WERI-Rb-1 (cell line): ENCODE data around the gene UBE2N.
"Not testable (repeated sequence)": the region's sequence is repeated elsewhere in the genome, so short reads cannot be mapped to it uniquely, and the experiment has no call there.

Experiments used
- DNase-seq: peaks from one replicate; pipeline ENCODE4 v3.0.0-alpha.2; 2020
- H3K27ac ChIP-seq: fragments of 250-450 bp; sonication (Bioruptor Pico); 2 replicates; pipeline ENCODE4 v1.5.1; 2020; ENCODE audit warnings: mild to moderate bottlenecking, moderate library complexity
- H3K27me3 ChIP-seq: fragments of 250-450 bp; sonication (Bioruptor Pico); 2 replicates; pipeline ENCODE4 v1.5.1; 2021; ENCODE audit warnings: mild to moderate bottlenecking, low read depth, moderate library complexity; ENCODE audit not compliant: insufficient read depth, severe bottlenecking
- H3K36me3 ChIP-seq: fragments of 250-450 bp; sonication (Bioruptor Pico); 2 replicates; pipeline ENCODE4 v1.5.1; 2020; ENCODE audit warnings: mild to moderate bottlenecking, moderate library complexity
- H3K4me3 ChIP-seq: 2 replicates; pipeline ENCODE4 v1.5.1; 2011; ENCODE audit warnings: low read depth, mild to moderate bottlenecking, control low read depth, low read length
- H3K9me3 ChIP-seq: fragments of 250-450 bp; sonication (Bioruptor Pico); 2 replicates; pipeline ENCODE4 v1.5.1; 2021; ENCODE audit warnings: mild to moderate bottlenecking, moderate library complexity; ENCODE audit not compliant: severe bottlenecking
- TF ChIP-seq, protein P1 (sequence below): IDR thresholded peaks from 2 replicates; pipeline ENCODE4 v1.5.1; 2011; ENCODE audit warnings: low read depth, mild to moderate bottlenecking, control low read depth, inconsistent platforms, low read length

UBE2N gene

DNA sequence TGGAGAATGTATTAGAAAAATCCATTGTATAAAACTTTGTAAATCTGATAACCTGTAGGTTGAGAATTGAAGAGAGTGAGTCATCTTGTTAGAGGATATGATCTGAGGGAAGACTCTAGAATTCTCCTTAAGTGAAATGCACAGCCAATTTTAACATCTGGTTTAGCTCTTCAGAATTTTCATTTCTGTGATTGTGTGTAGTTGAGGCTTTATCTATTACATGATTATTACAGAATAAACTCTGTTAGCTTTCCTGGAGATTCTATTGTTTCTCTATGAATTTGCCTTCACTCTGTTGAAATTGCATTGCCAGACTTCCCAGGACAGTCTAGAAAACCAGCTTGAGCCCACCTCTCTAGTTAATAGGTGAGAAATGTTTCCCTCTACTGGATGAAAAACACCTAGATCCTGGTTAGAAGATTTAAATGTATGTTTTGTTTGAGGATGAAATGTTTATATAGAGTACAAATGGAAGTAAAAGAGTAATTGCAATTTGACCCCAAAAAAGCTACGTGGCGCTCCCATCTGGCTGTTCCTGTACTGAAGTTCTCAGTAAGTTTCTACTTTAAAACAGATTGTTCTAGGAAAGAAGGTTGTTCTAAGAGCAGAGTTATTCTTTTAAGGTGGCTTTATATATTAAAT lies 61.1 kb downstream of the UBE2N start:
- Histone ChIP-seq H3K4me3 (peak overlapping the region; percentile 94), H3K9me3 (no peaks in the 10 kb centered on the region), H3K36me3 (peaks cover 18% of the 10 kb centered on the region), H3K27me3 (no peaks in the 10 kb centered on the region), H3K27ac (no peak overlapping the region)
- DNase-seq, result no peak
- TF ChIP-seq, protein P1, sequence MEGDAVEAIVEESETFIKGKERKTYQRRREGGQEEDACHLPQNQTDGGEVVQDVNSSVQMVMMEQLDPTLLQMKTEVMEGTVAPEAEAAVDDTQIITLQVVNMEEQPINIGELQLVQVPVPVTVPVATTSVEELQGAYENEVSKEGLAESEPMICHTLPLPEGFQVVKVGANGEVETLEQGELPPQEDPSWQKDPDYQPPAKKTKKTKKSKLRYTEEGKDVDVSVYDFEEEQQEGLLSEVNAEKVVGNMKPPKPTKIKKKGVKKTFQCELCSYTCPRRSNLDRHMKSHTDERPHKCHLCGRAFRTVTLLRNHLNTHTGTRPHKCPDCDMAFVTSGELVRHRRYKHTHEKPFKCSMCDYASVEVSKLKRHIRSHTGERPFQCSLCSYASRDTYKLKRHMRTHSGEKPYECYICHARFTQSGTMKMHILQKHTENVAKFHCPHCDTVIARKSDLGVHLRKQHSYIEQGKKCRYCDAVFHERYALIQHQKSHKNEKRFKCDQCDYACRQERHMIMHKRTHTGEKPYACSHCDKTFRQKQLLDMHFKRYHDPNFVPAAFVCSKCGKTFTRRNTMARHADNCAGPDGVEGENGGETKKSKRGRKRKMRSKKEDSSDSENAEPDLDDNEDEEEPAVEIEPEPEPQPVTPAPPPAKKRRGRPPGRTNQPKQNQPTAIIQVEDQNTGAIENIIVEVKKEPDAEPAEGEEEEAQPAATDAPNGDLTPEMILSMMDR, result no peak

DNA sequence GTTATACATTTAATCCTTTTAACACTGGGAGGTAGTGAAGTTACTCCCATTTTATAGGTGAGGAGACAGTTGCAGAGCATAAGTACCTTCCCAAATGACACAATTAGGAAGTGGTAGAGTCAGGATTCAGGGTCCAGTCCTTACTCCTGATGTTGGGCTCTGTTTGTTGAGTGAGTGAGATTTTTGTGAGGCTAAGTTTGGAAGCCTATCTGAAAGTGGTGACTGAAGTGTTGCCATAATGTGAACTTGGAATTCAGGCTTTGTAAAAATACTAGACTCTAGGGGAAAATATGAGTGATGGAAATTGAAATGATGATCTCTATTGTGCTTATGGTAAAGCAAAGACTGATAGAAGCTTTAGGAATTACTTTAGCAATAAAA lies 61.8 kb downstream of the UBE2N start:
- no peak overlapping the region for H3K27ac ChIP-seq
- no peaks in the 10 kb centered on the region for H3K27me3 ChIP-seq
- TF ChIP-seq, protein P1, result no peak
- H3K4me3 ChIP-seq, result peak overlapping the region; percentile 94
- H3K9me3 ChIP-seq, result no peaks in the 10 kb centered on the region
- no peak for DNase-seq
- peaks cover 13% of the 10 kb centered on the region for H3K36me3 ChIP-seq

DNA sequence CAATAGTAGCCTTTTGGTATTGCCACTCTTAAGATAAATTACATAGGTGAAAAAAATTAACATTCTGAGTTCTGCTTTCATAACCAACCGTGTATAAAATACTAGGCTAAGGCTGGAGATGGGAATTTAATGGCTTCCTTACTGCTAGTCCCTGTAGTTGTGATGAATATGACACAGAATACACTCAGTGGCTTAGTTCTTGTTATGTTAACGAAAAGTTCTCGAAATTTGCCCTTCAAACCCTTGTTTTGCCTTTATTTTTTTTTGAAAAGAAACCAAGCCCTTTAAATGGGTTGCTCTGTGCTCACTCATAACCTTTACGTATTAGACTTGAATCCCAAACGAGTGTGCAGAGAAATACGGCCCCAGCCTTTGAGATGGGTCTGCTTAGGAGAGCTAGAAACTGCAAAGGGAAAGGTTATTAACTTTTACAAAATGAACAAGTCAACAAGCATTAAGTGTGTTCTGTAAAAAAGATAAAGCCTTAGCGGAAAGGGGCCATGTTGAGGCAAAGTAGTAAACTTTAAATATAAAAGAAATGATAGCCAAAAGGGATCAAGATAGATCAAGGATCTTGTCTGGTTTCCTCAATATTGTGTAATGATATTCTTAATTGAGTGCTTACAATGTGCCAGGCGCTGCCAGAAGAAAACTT lies 62.3 kb downstream of the UBE2N start:
- Histone ChIP-seq H3K4me3 (peak overlapping the region; percentile 94), H3K9me3 (no peaks in the 10 kb centered on the region), H3K27me3 (no peaks in the 10 kb centered on the region), H3K27ac (peak overlapping the region; percentile 88; the same call in 1 of the 2 replicates), H3K36me3 (peaks cover 8% of the 10 kb centered on the region)
- no peak for DNase-seq
- TF ChIP-seq, protein P1, result no peak

DNA sequence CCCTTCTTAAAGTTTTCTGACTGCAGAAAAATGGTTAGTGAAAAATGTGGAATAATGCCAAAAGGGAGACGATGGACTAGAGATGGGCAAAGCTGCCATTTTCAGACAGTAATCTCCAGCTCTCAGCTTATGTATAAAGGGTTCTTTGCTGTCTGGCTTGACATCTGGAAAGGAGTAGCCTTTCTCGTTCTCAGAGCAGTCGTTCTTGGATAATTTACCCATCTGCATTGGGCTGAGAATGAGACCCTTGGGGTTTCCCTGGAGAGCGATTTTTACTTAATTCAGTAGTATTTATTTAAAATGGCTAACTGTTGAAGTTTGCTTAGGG lies 62.8 kb downstream of the UBE2N start:
- no peaks in the 10 kb centered on the region for H3K9me3 ChIP-seq
- H3K36me3 ChIP-seq, result peaks cover 8% of the 10 kb centered on the region
- DNase-seq, result no peak
- TF ChIP-seq, protein P1, result no peak
- peak overlapping the region; percentile 88 for H3K27ac ChIP-seq
- H3K4me3 ChIP-seq, result peak overlapping the region; percentile 94
- no peaks in the 10 kb centered on the region for H3K27me3 ChIP-seq

DNA sequence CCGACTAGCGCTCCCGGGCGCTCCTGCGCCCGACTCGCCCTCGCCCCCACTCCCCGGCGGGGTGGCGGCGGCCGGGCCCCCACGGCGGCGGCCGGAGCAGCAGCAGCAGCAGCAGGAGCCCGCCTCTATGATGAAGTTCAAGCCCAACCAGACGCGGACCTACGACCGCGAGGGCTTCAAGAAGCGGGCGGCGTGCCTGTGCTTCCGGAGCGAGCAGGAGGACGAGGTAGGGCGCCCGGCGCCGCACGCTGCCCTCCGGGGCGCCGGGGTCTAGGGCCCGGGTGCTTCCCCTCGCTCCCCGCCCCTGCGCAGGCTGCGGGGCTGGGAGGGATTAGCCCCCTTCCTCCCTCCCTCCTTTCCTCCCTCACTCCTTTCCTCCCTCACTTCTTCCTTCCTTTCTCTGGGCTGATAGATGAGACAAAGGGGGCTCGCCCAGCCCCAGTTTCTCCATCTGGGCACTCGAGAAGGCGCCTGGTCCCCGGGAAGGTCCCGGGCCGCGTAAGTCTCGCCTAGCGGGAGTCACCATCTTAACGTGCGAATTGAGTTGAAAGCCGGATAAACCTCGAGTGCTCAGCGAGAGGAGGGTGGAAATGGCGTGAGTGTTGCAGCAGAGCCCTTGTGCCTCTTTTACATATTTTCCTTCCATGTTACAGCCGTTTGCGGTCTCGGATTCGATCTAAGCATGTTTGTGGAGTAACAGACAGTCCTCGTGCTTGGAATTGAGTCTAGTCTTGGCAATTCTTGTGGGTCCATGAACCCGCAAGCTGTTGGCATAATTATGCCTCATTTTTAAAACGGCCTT lies 63.4 kb downstream of the UBE2N start:
- not testable (repeated sequence) for H3K36me3 ChIP-seq, H3K27me3 ChIP-seq, H3K9me3 ChIP-seq
- peak overlapping the region; percentile 88 for H3K27ac ChIP-seq
- DNase-seq, result peak; percentile 26
- H3K4me3 ChIP-seq, result peak overlapping the region; percentile 94
